ENCODE measurements around the gene IL27RA.

IL27RA gene

GRCh38 chr19:14031719-14032480 is at the start of gene IL27RA:
IL27RA (plus strand) TSS chr19:14031762; CDS start chr19:14031873, 111 bp downstream.
- DNase-seq, result peak; percentile 69 to 77

- no peak for DNase-seq
Measured at GRCh38 chr19:13981988-13982501, 49.5 kb upstream of the IL27RA start.

GRCh38 chr19:13982773-13983172 is 48.8 kb upstream of the IL27RA start:
- DNase-seq, result no peak

GRCh38 chr19:13983213-13983889 is 48.2 kb upstream of the IL27RA start:
- DNase-seq, result peak in 1 of 2 donors; percentile 20

- DNase-seq, result no peak
Measured at GRCh38 chr19:13984186-13984585, 47.4 kb upstream of the IL27RA start.

- no peak for DNase-seq
Measured at GRCh38 chr19:13984875-13985741, 46.5 kb upstream of the IL27RA start.

GRCh38 chr19:13985771-13986347 is 45.7 kb upstream of the IL27RA start:
- DNase-seq, result peak in 1 of 2 donors; percentile 35

GRCh38 chr19:13986348-13986904 is 45.1 kb upstream of the IL27RA start:
- DNase-seq, result peak; percentile 98 to 99

GRCh38 chr19:13987101-13987890 is 44.3 kb upstream of the IL27RA start:
- no peak for DNase-seq

- DNase-seq, result no peak
Measured at GRCh38 chr19:13989487-13989886, 42.1 kb upstream of the IL27RA start.

GRCh38 chr19:13990085-13990484 is 41.5 kb upstream of the IL27RA start:
- DNase-seq, result no peak

GRCh38 chr19:13992025-13992424 is 39.5 kb upstream of the IL27RA start:
- DNase-seq, result no peak

GRCh38 chr19:13993590-13994300 is 37.8 kb upstream of the IL27RA start:
- no peak for DNase-seq

GRCh38 chr19:13995017-13995728 is 36.4 kb upstream of the IL27RA start:
- no peak for DNase-seq

GRCh38 chr19:13995878-13996765 is 35.4 kb upstream of the IL27RA start:
- DNase-seq, result no peak

GRCh38 chr19:13996928-13997630 is 34.5 kb upstream of the IL27RA start:
- DNase-seq, result no peak

- DNase-seq, result no peak
Measured at GRCh38 chr19:13997631-13997962, 34.0 kb upstream of the IL27RA start.

- DNase-seq, result no peak
Measured at GRCh38 chr19:13998426-13998825, 33.1 kb upstream of the IL27RA start.

- no peak for DNase-seq
Measured at GRCh38 chr19:13999085-13999484, 32.5 kb upstream of the IL27RA start.
